G401 (cell line): ENCODE data around the gene MAP4K5. TPM values are rescaled to one million over a fixed set of nuclear protein-coding genes. Genes with fewer than 3 reads are reported as not detected.
"Not testable (repeated sequence)": the region's sequence is repeated elsewhere in the genome, so short reads cannot be mapped to it uniquely, and the experiment has no call there.

Source experiments
- DNase-seq: peaks from one replicate; pipeline ENCODE4 v3.0.0-alpha.2; 2015; ENCODE audit warnings: low spot score
- in situ Hi-C: cut with HindIII; loops from 2 replicates; pipeline ENCODE4 v1.10.0; 2016; ENCODE audit warnings: low sequenced_read_pairs, mixed read lengths
- total RNA-seq: library from RNA; depleted of rRNA; stranded (reverse); fragments of >200 nt; shearing (Covaris generic); gene quantifications from 2 replicates; pipeline ENCODE4 v1.2.3, GENCODE V29; 2014; rRNA removed

Gene MAP4K5
- total RNA-seq: 29.1 and 57.1 TPM in 2 replicates

DNA sequence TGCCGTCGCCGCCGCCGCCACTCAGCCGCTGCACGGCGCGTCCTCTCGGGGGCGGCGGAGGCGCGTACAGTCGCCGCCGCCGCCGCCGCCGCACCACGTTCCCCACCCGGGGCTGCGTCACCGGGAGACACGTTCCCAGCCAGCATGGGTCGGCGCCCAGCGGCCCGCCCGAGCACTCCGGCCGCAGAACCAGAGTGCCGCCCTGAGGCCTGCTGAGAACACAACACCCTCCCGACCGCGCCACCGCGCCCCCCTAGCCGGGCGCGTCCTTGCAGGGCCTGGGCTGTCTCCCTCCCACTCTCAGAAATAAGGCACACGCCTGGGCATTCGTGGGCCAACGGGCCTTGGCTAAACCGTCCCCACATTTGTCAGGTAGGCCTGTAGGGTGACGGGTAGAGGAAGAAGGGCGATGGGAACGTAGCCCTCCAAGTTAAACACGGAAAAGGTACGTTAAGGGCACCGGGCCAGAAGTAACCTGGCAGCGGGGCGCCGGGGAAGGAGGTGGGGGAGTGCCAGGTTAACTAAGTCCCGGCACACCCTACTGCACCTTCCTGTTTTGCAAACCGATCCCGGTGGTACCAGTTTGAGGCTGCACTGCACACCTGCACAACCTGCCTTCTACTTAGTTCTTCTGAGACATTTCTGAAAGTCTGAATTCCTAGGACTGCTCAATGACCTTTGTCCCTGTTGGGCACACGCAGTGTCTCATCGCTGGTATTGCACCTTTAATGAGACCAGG is at the start of gene MAP4K5:
Gene MAP4K5 (minus strand): TSS at position 68 of the 739 bp plus-strand sequence. CDS start 520 bp downstream, outside the sequence.
- in situ Hi-C loops: no loop called here
- peak; percentile 84 for DNase-seq

- in situ Hi-C loops: no loop called here
- DNase-seq: no peak
These were observed 46.1 kb upstream of the MAP4K5 start for GRCh38 chr14:50578433-50578832.

- in situ Hi-C loops: no loop called here
- DNase-seq: no peak
These were observed 45.6 kb upstream of the MAP4K5 start for GRCh38 chr14:50577982-50578381.

DNA sequence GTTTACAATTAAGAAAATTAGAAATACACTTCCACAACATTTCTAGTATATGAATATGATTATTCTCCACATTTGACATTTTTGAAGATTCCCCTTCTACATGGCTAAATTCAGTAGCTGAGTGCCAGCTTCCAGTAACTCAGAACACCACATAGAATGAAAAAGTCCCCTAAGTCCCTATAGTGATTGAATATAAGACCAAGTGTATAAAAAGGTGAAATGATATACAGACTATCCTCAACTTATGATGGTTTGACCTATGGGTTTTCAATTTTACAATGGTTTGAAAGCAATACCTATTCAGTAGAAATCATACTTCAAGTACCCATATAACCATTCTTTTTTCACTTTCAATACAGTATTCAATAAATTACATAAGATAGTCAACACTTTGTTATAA is 43.4 kb upstream of the MAP4K5 start:
- DNase-seq: no peak
- in situ Hi-C loops: no loop called here

DNA sequence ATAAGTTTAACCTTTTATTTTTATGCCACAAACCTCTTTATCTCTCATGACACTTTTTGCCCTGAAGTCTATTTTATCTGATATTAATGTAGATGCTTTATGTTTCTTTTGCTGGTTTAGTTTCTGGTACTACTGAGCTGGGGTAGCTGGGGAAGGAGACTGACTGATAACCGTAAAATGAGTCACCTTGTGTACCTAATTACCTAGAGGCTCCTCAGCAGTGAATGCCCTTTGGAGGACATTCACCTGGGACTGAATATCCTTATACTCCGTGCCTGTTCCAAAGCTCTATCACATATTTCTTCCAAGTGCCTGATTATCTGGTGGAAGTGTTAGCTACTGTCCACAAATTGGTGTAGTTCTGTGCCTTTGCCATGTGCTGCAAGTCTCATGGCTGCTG is 41.5 kb upstream of the MAP4K5 start:
- in situ Hi-C loops: no loop called here
- DNase-seq: no peak

DNA sequence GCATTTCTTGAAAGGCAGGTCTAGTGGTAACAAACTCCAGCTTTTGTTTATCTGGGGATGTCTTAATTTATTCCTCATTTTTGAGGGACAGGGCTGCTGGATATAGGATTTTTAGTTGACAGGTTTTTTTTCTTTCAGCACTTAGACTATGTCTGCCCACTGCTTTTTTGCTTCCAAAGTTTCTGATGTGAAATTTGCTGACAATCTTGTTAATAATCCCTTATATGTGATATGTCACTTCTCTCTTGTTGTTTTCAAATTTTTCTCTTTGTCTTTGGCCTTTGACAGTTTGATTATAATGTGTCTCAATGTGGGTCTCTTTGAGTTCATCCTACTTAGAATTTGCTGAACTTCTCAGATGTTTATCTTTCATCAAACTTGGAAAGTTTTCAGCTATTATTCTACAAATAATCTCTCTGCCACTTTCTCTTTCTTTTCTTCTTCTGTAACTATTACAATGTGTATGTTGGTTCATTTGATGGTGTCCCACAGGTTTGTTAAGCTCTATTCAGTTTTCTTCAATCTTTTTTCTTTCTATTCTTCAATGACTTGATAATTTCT is 37.4 kb upstream of the MAP4K5 start:
- in situ Hi-C loops: no loop called here
- DNase-seq: no peak

DNA sequence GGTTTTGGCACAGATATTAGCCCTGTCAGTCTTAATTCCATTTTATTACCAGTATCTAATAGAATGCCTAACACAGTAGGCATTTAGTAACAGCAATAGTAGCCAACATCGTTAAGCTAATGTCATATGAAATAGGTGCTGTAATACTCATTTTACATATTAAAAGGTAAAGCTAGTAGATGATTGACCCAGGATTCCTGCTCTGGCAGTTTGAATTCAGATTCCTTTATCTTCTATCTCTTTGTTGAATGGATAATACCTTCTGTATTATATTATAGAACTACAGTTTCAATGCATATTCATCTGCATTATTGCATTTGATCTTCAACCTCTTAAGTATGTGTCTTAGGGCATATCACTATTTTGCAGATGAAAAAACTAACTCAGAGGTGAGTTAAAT is 30.5 kb upstream of the MAP4K5 start:
- in situ Hi-C loops: no loop called here
- DNase-seq: no peak

- DNase-seq: peak; percentile 85
- in situ Hi-C loops: no loop called here
These were observed 28.5 kb upstream of the MAP4K5 start for GRCh38 chr14:50560931-50561285.

DNA sequence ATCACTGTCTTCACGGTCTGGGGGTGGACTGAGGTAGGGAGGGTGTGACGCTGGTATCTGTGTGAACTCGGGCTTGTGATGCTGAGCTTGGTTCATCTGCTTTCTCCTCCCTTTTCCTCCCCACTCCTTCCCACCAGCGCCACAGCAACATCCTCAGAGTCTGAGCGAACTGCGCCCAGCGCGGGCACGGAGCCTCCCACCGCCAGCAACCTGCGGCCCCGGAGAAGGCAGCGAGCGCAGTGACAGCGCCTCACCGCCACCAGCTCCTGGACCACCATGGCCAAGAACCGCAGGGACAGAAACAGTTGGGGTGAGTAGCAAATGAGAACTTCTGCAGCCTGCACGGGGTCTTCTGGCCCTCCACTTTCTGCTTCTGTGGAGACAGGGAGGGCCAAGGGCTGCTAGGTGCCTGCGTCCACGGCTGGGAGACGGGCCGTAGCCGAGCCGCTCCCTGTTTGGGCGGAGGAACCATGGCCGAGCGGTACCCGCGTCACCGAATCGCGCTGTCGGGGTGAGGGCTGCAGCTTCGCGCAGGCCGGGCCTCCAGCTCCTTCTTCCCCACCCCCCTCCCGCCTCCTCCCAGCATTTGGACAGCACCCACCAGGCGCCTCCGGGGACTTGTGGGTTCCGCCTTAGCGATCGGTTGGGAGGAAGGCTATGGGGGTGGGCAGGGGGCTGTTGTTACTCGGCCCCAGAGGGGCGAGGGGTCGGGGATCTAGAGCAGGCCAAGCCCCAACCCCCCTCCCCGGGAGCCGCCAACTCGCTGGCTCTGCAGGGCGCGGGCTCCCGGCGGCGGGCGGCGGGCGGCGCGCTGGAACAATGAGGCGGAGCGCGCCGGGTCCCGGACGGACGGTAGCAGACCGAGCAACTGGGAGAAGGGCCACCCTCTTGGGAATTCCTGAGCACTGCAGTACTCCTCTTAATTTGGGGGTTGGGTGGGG is 27.9 kb upstream of the MAP4K5 start, which contains the start of gene ATL1:
Gene ATL1 (plus strand): TSS at position 156 of the 941 bp plus-strand sequence. CDS start 121 bp downstream, at position 277.
- in situ Hi-C loops: no loop called here

DNA sequence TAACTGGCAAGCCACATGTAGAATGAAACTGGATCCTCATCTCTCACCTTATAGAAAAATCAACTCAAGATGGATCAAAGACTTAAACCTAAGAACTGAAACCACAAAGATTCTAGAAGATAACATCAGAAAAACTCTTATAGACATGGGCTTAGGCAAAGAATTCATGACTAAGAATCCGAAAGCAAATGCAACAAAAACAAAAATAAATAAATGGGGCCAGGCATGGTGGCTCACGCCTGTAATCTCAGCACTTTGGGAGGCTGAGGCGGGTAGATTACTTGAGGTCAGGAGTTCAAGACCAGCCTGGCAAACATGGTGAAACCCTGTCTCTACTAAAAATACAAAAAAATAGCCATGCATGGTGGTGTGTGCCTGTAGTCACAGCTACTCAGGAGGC is 20.4 kb upstream of the MAP4K5 start:
- in situ Hi-C loops, DNase-seq: not testable (repeated sequence)

More for the DNA sequence above, 27.9 kb upstream of the MAP4K5 start, which contains the start of gene ATL1:
- peak; percentile 93 for DNase-seq

GRCh38 chr14:50551877-50552276 is 19.5 kb upstream of the MAP4K5 start:
- in situ Hi-C loops: no loop called here
- no peak for DNase-seq

- in situ Hi-C loops: no loop called here
- DNase-seq: no peak
These were observed 17.9 kb upstream of the MAP4K5 start for GRCh38 chr14:50550294-50550693.

DNA sequence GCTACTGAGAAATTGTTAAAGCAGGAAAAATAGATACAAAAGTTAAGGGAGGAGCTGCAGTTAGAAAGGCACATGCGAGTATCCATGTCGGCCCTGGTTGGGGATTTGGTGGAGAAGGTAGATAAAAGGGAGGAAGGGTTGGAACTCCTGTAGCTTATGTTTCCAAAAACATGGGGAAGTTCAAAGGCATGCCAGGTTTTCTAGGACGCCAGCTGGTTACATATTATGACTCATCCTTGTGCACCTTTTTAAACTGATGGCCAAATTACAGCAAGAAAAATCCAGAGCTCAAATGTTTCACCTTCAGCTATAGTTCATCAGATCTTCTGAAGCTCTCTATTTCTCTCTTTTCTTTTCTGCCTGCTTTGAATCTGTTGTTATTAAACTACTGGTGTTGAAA is 13.2 kb upstream of the MAP4K5 start:
- in situ Hi-C loops: no loop called here
- DNase-seq: peak; percentile 93

- DNase-seq: peak; percentile 87
- in situ Hi-C loops: no loop called here
These were observed 12.5 kb upstream of the MAP4K5 start for GRCh38 chr14:50544911-50545310.

DNA sequence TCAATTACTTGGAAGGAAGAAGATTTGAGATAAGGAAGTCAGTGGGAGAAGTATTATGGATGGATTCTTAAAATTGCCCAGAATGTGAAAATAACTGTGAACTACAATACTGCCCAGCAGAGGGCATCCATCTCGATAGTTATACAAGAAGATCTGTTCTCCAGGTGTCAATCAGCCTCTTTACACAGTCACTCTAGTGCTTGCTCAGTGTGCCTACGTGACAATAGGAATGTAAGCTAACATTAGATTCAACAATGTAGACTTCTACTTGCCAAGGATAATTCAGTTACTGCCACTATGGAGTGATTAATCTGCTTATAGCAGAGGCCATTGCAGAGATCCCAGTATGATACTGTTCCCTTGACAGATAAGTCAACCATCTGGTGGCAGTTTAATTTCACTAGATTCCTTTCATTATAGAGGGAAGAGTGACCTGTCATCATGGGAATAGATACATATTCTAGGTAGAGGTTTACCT is 10.6 kb upstream of the MAP4K5 start:
- peak; percentile 80 for DNase-seq
- in situ Hi-C loops: no loop called here

DNA sequence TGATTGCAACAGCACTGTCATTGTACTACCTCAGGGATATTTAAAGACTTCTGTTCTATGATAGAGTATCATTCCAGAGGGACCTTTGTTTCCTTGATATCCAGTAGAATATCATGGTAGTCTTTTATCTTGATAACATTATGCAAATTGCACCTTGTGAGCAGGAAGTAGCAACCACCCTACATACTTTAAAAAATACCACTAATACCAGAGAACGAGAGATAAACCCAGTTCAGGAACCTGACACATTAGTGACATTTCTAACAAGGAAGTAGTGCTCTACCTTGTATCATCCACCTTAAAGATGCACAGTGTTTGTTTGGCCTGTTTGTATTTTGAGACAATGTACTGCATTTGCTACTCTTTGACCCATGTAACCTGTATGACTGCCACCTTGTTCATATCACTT is 8.8 kb upstream of the MAP4K5 start:
- DNase-seq: no peak
- in situ Hi-C loops: no loop called here

GRCh38 chr14:50539051-50539450 is 6.7 kb upstream of the MAP4K5 start:
- DNase-seq: no peak
- in situ Hi-C loops: no loop called here

- DNase-seq, in situ Hi-C loops: not testable (repeated sequence)
These were observed 5.7 kb upstream of the MAP4K5 start for GRCh38 chr14:50538034-50538433.

DNA sequence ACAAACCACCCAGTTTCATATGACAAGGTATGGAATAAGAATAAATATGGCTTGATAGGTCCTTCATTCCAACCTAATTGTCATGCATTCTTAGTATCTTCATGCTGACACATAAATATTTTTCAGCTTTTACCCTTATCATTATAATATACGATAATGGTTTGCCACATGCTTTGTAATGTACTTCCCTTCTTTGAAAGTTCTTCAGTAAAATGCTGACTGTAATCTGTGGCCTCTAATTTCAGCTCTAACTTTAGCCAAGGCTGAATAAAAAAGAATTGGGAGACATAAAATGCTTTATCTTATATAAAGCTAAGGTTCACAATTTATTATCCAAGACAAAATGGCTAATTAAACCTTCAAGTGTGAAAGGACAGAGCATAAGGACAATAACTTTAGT is 2.6 kb upstream of the MAP4K5 start:
- no peak for DNase-seq
- in situ Hi-C loops: no loop called here

DNA sequence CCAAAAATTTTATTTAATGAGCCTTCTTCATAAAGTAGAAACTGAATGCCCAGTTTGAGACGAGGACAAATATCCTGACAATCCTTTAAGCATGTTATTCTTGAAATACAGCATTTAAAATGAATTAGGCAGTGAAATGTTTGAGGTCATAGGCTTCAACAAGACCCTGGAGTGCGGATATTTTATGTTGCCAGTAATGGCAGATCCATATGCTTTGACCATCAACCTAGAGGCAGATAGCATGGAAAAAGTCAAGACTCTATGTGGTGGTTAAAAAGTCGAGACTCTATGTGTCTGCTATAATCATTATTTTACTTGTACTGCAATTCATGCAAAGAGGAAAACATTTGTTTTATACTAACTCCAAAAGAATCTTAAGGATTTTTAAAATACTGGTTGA is 2.0 kb upstream of the MAP4K5 start:
- DNase-seq: no peak
- in situ Hi-C loops: no loop called here
